Measurements from ENCODE around the gene PALM.

The PALM gene

DNA sequence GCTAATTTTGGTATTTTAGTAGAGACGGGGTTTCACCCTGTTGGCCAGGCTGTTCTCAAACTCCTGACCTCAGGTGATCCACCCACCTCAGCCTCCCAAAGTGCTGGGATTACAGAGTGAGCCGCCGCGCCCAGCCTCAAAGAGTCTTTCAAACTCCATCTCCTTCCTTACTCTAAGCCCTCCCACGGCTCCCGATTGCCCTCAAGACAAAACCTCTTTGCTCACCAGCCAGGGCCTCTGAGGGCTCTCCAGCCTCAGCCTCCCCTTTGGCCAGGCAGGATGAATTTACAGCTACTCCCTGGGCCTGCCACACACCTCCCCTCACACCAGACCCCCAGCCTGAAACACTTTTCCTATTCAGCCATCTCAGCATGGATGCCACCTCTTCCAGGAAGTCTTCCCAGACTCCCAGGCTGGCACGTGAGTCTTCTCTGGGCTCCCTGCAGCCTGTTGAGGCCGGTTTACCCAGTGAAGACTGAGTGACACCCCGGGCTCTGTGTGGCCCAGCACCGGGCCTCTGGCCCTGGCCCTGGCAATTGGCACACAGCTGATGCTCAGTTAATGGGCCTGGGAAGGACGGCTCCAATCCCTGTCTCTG lies 21.1 kb upstream of the PALM start:
- Histone ChIP-seq H3F3A (ENCODE audit: insufficient read depth, low read length) (no peaks in the 10 kb centered on the region), H2AFZ (ENCODE audit: low read length) (no peak overlapping the region), H3K79me2 (ENCODE audit: low read length) (no peaks in the 10 kb centered on the region), H3K4me2 (ENCODE audit: low read depth, low read length) (no peak overlapping the region), H3K27me3 (replicated peaks; ENCODE audit: insufficient read depth, low read length) (peaks cover 89% of the 10 kb centered on the region), H3K4me1 (ENCODE audit: low read length) (no peaks in the 10 kb centered on the region), H3K27ac (ENCODE audit: low read length) (no peak overlapping the region), H3K9me3 (replicated peaks; ENCODE audit: insufficient read depth, low read length) (no peaks in the 10 kb centered on the region), H3K9ac (ENCODE audit: low read length) (no peak overlapping the region), H3K9me2 (replicated peaks; ENCODE audit: insufficient read depth, low read length) (no peaks in the 10 kb centered on the region), H3K36me3 (replicated peaks; ENCODE audit: insufficient read depth, low read length) (no peaks in the 10 kb centered on the region), H3K4me3 (ENCODE audit: low read length) (no peak overlapping the region), H4K20me1 (ENCODE audit: insufficient read depth, low read length) (no peaks in the 10 kb centered on the region)
- TF ChIP-seq EZH2phosphoT487 (IDR thresholded peaks at IDR 0.05; ENCODE audit: low read length) (no peak), CTCF (IDR thresholded peaks at IDR 0.05; ENCODE audit: low read length) (no peak), EZH2 (optimal IDR thresholded peaks at IDR 0.05; ENCODE audit: low read depth, low read length) (no peak)
- no peak for DNase-seq

GRCh38 chr19:688214-688613 lies 20.5 kb upstream of the PALM start:
- Histone ChIP-seq H3K4me1 (ENCODE audit: low read length) (no peaks in the 10 kb centered on the region), H3K27ac (ENCODE audit: low read length) (no peak overlapping the region), H3K9me3 (replicated peaks; ENCODE audit: insufficient read depth, low read length) (no peaks in the 10 kb centered on the region), H3K9ac (ENCODE audit: low read length) (no peak overlapping the region), H3K9me2 (replicated peaks; ENCODE audit: insufficient read depth, low read length) (no peaks in the 10 kb centered on the region), H3K36me3 (replicated peaks; ENCODE audit: insufficient read depth, low read length) (no peaks in the 10 kb centered on the region), H3F3A (ENCODE audit: insufficient read depth, low read length) (no peaks in the 10 kb centered on the region), H3K27me3 (replicated peaks; ENCODE audit: insufficient read depth, low read length) (peaks cover 86% of the 10 kb centered on the region), H2AFZ (ENCODE audit: low read length) (no peak overlapping the region), H3K4me2 (ENCODE audit: low read depth, low read length) (no peak overlapping the region), H3K4me3 (ENCODE audit: low read length) (no peak overlapping the region), H3K79me2 (ENCODE audit: low read length) (no peaks in the 10 kb centered on the region), H4K20me1 (ENCODE audit: insufficient read depth, low read length) (no peaks in the 10 kb centered on the region)
- DNase-seq, result no peak
- TF ChIP-seq EZH2phosphoT487 (IDR thresholded peaks at IDR 0.05; ENCODE audit: low read length) (no peak), EZH2 (optimal IDR thresholded peaks at IDR 0.05; ENCODE audit: low read depth, low read length) (no peak), CTCF (IDR thresholded peaks at IDR 0.05; ENCODE audit: low read length) (no peak)

GRCh38 chr19:688992-689391 lies 19.7 kb upstream of the PALM start:
- Histone ChIP-seq H3K4me2 (ENCODE audit: low read depth, low read length) (no peak overlapping the region), H3K27me3 (replicated peaks; ENCODE audit: insufficient read depth, low read length) (peaks cover 83% of the 10 kb centered on the region), H3K9me2 (replicated peaks; ENCODE audit: insufficient read depth, low read length) (no peaks in the 10 kb centered on the region), H3K79me2 (ENCODE audit: low read length) (no peaks in the 10 kb centered on the region), H3K36me3 (replicated peaks; ENCODE audit: insufficient read depth, low read length) (no peaks in the 10 kb centered on the region), H3K4me3 (ENCODE audit: low read length) (no peak overlapping the region), H2AFZ (ENCODE audit: low read length) (no peak overlapping the region), H3K9me3 (replicated peaks; ENCODE audit: insufficient read depth, low read length) (no peaks in the 10 kb centered on the region), H3F3A (ENCODE audit: insufficient read depth, low read length) (no peaks in the 10 kb centered on the region), H3K27ac (ENCODE audit: low read length) (no peak overlapping the region), H3K9ac (ENCODE audit: low read length) (no peak overlapping the region), H4K20me1 (ENCODE audit: insufficient read depth, low read length) (no peaks in the 10 kb centered on the region), H3K4me1 (ENCODE audit: low read length) (no peaks in the 10 kb centered on the region)
- DNase-seq, result no peak
- TF ChIP-seq EZH2phosphoT487 (IDR thresholded peaks at IDR 0.05; ENCODE audit: low read length), result no peak
- TF ChIP-seq CTCF (IDR thresholded peaks at IDR 0.05; ENCODE audit: low read length), result no peak
- no peak for TF ChIP-seq EZH2 (optimal IDR thresholded peaks at IDR 0.05; ENCODE audit: low read depth, low read length)
